Measurements from ENCODE around the gene MEGF6.
A peak's percentile ranks its signal among the peaks of the same experiment; 100 is the strongest.

MEGF6 gene

DNA sequence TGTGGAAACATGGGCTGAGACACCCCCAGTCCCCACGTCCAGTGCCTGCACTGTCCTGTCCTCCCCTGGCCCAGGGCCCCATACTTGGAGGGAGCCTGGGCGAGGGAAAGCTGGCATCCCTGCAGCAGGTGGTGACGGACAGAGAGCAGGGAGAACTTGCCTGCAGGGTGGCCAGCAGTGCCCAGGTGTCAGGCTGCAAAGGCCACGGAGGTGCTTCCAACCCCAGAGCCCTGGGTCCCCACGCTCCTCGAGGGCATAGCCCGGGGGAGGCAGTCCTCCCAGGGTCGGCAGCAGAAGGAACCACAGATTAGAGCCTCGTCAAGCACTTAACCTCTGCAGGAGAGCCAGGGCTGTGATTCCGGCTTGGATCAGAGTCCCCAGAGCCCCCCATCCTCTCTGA lies 79.4 kb downstream of the MEGF6 start:
- Histone ChIP-seq H3K4me3 (ENCODE audit: low read depth in 1 of 5, low read length in 5 of 5) (no peak overlapping the region), H3K9me3 (ENCODE audit: control insufficient read depth in 5 of 5, low read length in 5 of 5) (no peaks in the 10 kb centered on the region), H3K36me3 (ENCODE audit: control insufficient read depth in 5 of 5, insufficient read depth in 5 of 5, low read length in 5 of 5) (no peaks in the 10 kb centered on the region), H3K9ac (ENCODE audit: low read length in 5 of 5) (no peak overlapping the region), H3K27ac (ENCODE audit: low read depth, low read length) (no peak overlapping the region), H3K4me1 (ENCODE audit: control insufficient read depth in 5 of 5, insufficient read depth in 5 of 5, low read length in 5 of 5) (peaks cover 0 to 30% (median 19%) of the 10 kb centered on the region in 5 donors), H3K27me3 (ENCODE audit: control insufficient read depth in 5 of 5, insufficient read depth in 4 of 5, low read length in 5 of 5) (peaks cover 0 to 26% (median 12%) of the 10 kb centered on the region in 5 donors)

- H3K4me1 ChIP-seq (ENCODE audit: control insufficient read depth in 5 of 5, insufficient read depth in 5 of 5, low read length in 5 of 5), result peaks cover 0 to 25% (median 19%) of the 10 kb centered on the region in 5 donors
- H3K4me3 ChIP-seq (ENCODE audit: low read depth in 1 of 5, low read length in 5 of 5), result peak overlapping the region; percentile 64 to 75 (median 69)
- H3K9ac ChIP-seq (ENCODE audit: low read length in 5 of 5), result peak overlapping the region in 3 of 5 donors; percentile 21 to 74 (median 55)
- H3K9me3 ChIP-seq (ENCODE audit: control insufficient read depth in 5 of 5, low read length in 5 of 5), result no peaks in the 10 kb centered on the region
- no peaks in the 10 kb centered on the region for H3K36me3 ChIP-seq (ENCODE audit: control insufficient read depth in 5 of 5, insufficient read depth in 5 of 5, low read length in 5 of 5)
- H3K27ac ChIP-seq (ENCODE audit: low read depth, low read length), result peak overlapping the region; percentile 41
- peaks cover 0 to 25% (median 10%) of the 10 kb centered on the region in 5 donors for H3K27me3 ChIP-seq (ENCODE audit: control insufficient read depth in 5 of 5, insufficient read depth in 4 of 5, low read length in 5 of 5)
Measured at GRCh38 chr1:3530926-3531818, 80.1 kb downstream of the MEGF6 start.

DNA sequence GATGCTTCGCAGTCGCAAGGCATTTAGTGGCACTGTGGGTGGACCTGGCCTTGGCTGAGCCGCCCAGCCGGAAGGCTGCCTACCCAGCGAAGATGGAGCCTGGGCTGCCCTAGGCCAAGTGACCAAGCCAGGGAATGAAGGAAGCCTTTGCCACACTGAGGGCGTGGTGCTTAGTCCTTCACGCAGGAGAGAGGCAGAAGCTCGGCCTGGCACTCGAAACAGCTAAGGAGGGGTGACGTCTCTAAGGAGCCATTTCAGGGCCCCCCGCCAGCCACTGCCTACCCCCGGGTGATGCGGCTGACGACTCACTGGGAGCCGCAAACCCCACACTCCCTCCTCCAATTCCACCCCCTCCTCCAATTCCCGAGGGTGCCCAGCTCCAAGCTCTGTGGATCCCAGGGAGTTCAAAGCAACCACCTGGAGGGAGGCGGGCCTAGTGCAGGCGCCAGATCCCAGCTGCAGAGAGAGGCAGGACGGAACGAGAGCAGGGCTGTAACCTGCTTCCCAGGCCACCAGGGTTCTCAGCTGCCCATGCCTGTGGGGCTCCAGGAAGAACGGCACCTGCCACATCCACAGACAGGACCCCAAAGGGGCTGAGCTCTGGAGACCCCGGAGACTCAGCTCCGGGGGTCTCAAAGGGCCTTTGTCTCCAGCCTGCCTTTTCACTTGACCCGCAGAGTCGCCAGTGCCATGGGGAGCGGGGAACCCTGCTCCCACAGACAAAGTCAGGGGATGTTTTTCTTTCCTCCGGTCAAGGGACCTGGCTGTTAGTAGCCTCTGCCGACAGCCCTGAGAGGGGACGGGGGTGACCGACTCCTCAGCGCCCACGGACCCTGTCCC lies 81.0 kb downstream of the MEGF6 start:
- Histone ChIP-seq H3K4me3 (ENCODE audit: low read depth in 1 of 5, low read length in 5 of 5) (peak overlapping the region; percentile 42 to 75 (median 66)), H3K4me1 (ENCODE audit: control insufficient read depth in 5 of 5, insufficient read depth in 5 of 5, low read length in 5 of 5) (peaks cover 0 to 25% (median 19%) of the 10 kb centered on the region in 5 donors), H3K27ac (ENCODE audit: low read depth, low read length) (peak overlapping the region; percentile 41), H3K27me3 (ENCODE audit: control insufficient read depth in 5 of 5, insufficient read depth in 4 of 5, low read length in 5 of 5) (peaks cover 0 to 28% (median 10%) of the 10 kb centered on the region in 5 donors), H3K9me3 (ENCODE audit: control insufficient read depth in 5 of 5, low read length in 5 of 5) (no peaks in the 10 kb centered on the region), H3K36me3 (ENCODE audit: control insufficient read depth in 5 of 5, insufficient read depth in 5 of 5, low read length in 5 of 5) (no peaks in the 10 kb centered on the region), H3K9ac (ENCODE audit: low read length in 5 of 5) (peak overlapping the region in 3 of 5 donors; percentile 21 to 74 (median 55))

DNA sequence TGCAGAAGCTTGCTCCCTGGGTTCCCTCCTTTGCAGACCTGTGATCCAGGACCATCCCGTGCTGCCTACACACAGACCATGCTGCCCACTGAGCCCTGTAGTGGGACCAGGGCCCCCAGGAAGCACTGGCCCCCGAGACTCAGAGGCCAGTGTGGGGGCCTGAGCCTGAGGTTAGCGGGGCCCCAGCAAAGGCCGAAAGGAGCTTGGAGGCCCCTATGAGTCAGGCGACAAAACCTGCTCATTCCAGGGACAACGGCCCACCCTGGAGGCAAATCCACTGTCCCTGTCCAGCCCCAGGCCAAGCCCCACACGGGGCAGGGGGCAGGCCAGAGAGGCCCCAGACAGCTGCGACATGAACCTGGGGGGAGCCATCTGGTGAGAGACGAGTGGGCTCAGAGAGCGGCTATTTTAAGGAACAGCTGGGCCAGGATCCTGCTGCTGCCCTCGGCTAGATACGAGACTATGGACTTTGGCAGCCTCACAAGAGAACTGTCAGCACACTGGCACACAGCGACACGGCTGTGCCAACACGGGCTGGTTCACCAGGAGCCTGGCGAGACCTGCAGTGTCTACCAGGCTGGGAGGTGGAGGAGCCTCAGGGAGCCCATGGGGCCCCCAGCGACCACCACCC lies 82.1 kb downstream of the MEGF6 start:
- Histone ChIP-seq H3K27me3 (ENCODE audit: control insufficient read depth in 5 of 5, insufficient read depth in 4 of 5, low read length in 5 of 5) (peaks cover 0 to 22% (median 11%) of the 10 kb centered on the region in 5 donors), H3K27ac (ENCODE audit: low read depth, low read length) (no peak overlapping the region), H3K9me3 (ENCODE audit: control insufficient read depth in 5 of 5, low read length in 5 of 5) (no peaks in the 10 kb centered on the region), H3K4me3 (ENCODE audit: low read depth in 1 of 5, low read length in 5 of 5) (peak overlapping the region in 2 of 5 donors; percentile 74 to 75), H3K4me1 (ENCODE audit: control insufficient read depth in 5 of 5, insufficient read depth in 5 of 5, low read length in 5 of 5) (peaks cover 0 to 25% (median 19%) of the 10 kb centered on the region in 5 donors), H3K36me3 (ENCODE audit: control insufficient read depth in 5 of 5, insufficient read depth in 5 of 5, low read length in 5 of 5) (no peaks in the 10 kb centered on the region), H3K9ac (ENCODE audit: low read length in 5 of 5) (peak overlapping the region in 1 of 5 donors; percentile 18)

- H3K9ac ChIP-seq (ENCODE audit: low read length in 5 of 5), result no peak overlapping the region
- H3K27ac ChIP-seq (ENCODE audit: low read depth, low read length), result no peak overlapping the region
- H3K27me3 ChIP-seq (ENCODE audit: control insufficient read depth in 5 of 5, insufficient read depth in 4 of 5, low read length in 5 of 5), result peaks cover 3 to 22% (median 16%) of the 10 kb centered on the region in 5 donors
- H3K9me3 ChIP-seq (ENCODE audit: control insufficient read depth in 5 of 5, low read length in 5 of 5), result no peaks in the 10 kb centered on the region
- H3K4me1 ChIP-seq (ENCODE audit: control insufficient read depth in 5 of 5, insufficient read depth in 5 of 5, low read length in 5 of 5), result peaks cover 0 to 25% (median 19%) of the 10 kb centered on the region in 5 donors
- H3K36me3 ChIP-seq (ENCODE audit: control insufficient read depth in 5 of 5, insufficient read depth in 5 of 5, low read length in 5 of 5), result peaks cover 0 to 4% (median 0%) of the 10 kb centered on the region in 5 donors
- no peak overlapping the region for H3K4me3 ChIP-seq (ENCODE audit: low read depth in 1 of 5, low read length in 5 of 5)
Measured at GRCh38 chr1:3527774-3528173, 83.5 kb downstream of the MEGF6 start.

- Histone ChIP-seq H3K4me1 (ENCODE audit: control insufficient read depth in 5 of 5, insufficient read depth in 5 of 5, low read length in 5 of 5) (peaks cover 0 to 21% (median 16%) of the 10 kb centered on the region in 5 donors), H3K27me3 (ENCODE audit: control insufficient read depth in 5 of 5, insufficient read depth in 4 of 5, low read length in 5 of 5) (peaks cover 3 to 22% (median 16%) of the 10 kb centered on the region in 5 donors), H3K9me3 (ENCODE audit: control insufficient read depth in 5 of 5, low read length in 5 of 5) (no peaks in the 10 kb centered on the region), H3K4me3 (ENCODE audit: low read depth in 1 of 5, low read length in 5 of 5) (no peak overlapping the region), H3K9ac (ENCODE audit: low read length in 5 of 5) (no peak overlapping the region), H3K36me3 (ENCODE audit: control insufficient read depth in 5 of 5, insufficient read depth in 5 of 5, low read length in 5 of 5) (peaks cover 0 to 8% (median 0%) of the 10 kb centered on the region in 5 donors), H3K27ac (ENCODE audit: low read depth, low read length) (no peak overlapping the region)
Measured at GRCh38 chr1:3525551-3526482, 85.5 kb downstream of the MEGF6 start.

- H3K9ac ChIP-seq (ENCODE audit: low read length in 5 of 5), result no peak overlapping the region
- no peak overlapping the region for H3K27ac ChIP-seq (ENCODE audit: low read depth, low read length)
- H3K9me3 ChIP-seq (ENCODE audit: control insufficient read depth in 5 of 5, low read length in 5 of 5), result no peaks in the 10 kb centered on the region
- H3K36me3 ChIP-seq (ENCODE audit: control insufficient read depth in 5 of 5, insufficient read depth in 5 of 5, low read length in 5 of 5), result peaks cover 0 to 13% (median 0%) of the 10 kb centered on the region in 5 donors
- H3K27me3 ChIP-seq (ENCODE audit: control insufficient read depth in 5 of 5, insufficient read depth in 4 of 5, low read length in 5 of 5), result peaks cover 3 to 12% (median 8%) of the 10 kb centered on the region in 5 donors
- H3K4me1 ChIP-seq (ENCODE audit: control insufficient read depth in 5 of 5, insufficient read depth in 5 of 5, low read length in 5 of 5), result peaks cover 0 to 10% (median 5%) of the 10 kb centered on the region in 5 donors
- H3K4me3 ChIP-seq (ENCODE audit: low read depth in 1 of 5, low read length in 5 of 5), result no peak overlapping the region
Measured at GRCh38 chr1:3524556-3525203, 86.6 kb downstream of the MEGF6 start.

DNA sequence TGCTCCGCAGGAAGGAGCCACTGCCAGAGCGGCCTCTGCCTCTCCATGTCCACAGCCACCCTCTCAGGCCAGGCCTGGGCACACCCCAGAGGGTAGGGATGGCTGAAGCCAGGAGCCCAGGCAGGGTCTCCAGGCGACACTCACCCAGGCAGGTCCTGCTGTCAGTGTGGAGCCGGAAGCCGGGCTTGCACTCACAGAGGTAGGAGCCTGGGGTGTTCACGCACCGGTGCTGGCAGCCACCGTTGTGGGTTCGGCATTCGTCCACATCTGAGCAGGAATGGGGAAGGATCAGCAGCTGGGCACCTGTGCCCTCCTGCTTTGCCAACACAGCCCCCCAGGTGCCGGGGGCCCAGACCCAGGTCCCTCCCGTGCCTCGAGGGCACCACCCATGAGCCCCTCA lies 87.3 kb downstream of the MEGF6 start:
- peaks cover 0 to 3% (median 0%) of the 10 kb centered on the region in 5 donors for H3K4me1 ChIP-seq (ENCODE audit: control insufficient read depth in 5 of 5, insufficient read depth in 5 of 5, low read length in 5 of 5)
- no peak overlapping the region for H3K9ac ChIP-seq (ENCODE audit: low read length in 5 of 5)
- peaks cover 0 to 16% (median 0%) of the 10 kb centered on the region in 5 donors for H3K36me3 ChIP-seq (ENCODE audit: control insufficient read depth in 5 of 5, insufficient read depth in 5 of 5, low read length in 5 of 5)
- no peak overlapping the region for H3K4me3 ChIP-seq (ENCODE audit: low read depth in 1 of 5, low read length in 5 of 5)
- H3K27me3 ChIP-seq (ENCODE audit: control insufficient read depth in 5 of 5, insufficient read depth in 4 of 5, low read length in 5 of 5), result peaks cover 3 to 9% (median 5%) of the 10 kb centered on the region in 5 donors
- H3K27ac ChIP-seq (ENCODE audit: low read depth, low read length), result no peak overlapping the region
- H3K9me3 ChIP-seq (ENCODE audit: control insufficient read depth in 5 of 5, low read length in 5 of 5), result no peaks in the 10 kb centered on the region
